Natural killer cell (primary cell): ENCODE results near the gene IPO13. TPM values are rescaled to one million over a fixed set of nuclear protein-coding genes. Genes with fewer than 3 reads are reported as not detected.

Experiments used
- ATAC-seq, 3 donors: fragments of 150-1000 bp in 2 of 3; fragments of 200-7000 bp in 1 of 3; cut with Tn5 transposase; 1 replicate in 1 of 3; 2 replicates in 2 of 3; pipeline ENCODE4 v1.10.0; 2021; ENCODE audit warnings: mild to moderate bottlenecking in 2 of 3, moderate library complexity in 2 of 3
- DNase-seq, 2 donors: peaks; one replicate each; pipeline versions ENCODE4 v3.0.0 to v3.0.0-alpha.2; 2013 to 2021; ENCODE audit warnings: mixed read lengths in 1 of 2
- H3K27ac ChIP-seq: one replicate; pipeline ENCODE4 v1.5.1; 2013; ENCODE audit warnings: mild to moderate bottlenecking, low read length
- H3K27me3 ChIP-seq: one replicate; pipeline ENCODE4 v1.6.1; 2013; ENCODE audit warnings: low read length; ENCODE audit not compliant: control insufficient read depth, insufficient read depth
- H3K36me3 ChIP-seq: one replicate; pipeline ENCODE4 v1.6.1; 2013; ENCODE audit warnings: low read length; ENCODE audit not compliant: control insufficient read depth, insufficient read depth
- H3K4me1 ChIP-seq: one replicate; pipeline ENCODE4 v1.6.1; 2013; ENCODE audit warnings: low read length; ENCODE audit not compliant: control insufficient read depth, insufficient read depth
- H3K4me3 ChIP-seq: one replicate; pipeline ENCODE4 v1.5.1; 2013; ENCODE audit warnings: low read length
- H3K9me3 ChIP-seq: one replicate; pipeline ENCODE4 v1.6.1; 2013; ENCODE audit warnings: low read length; ENCODE audit not compliant: control insufficient read depth, insufficient read depth
- H3K27ac Mint-ChIP-seq, 2 donors: one replicate each; pipeline ENCODE4 v1.8.0; 2022; ENCODE audit warnings: mild to moderate bottlenecking in 2 of 2, mixed read lengths in 2 of 2, moderate library complexity in 1 of 2
- H3K27me3 Mint-ChIP-seq, 2 donors: one replicate each; pipeline ENCODE4 v1.8.0; 2022; ENCODE audit warnings: low read depth in 2 of 2, mixed read lengths in 2 of 2
- H3K36me3 Mint-ChIP-seq: one replicate; pipeline ENCODE4 v1.8.0; 2022; ENCODE audit warnings: mixed read lengths
- H3K4me1 Mint-ChIP-seq, 2 donors: one replicate each; pipeline ENCODE4 v1.8.0; 2022; ENCODE audit warnings: mixed read lengths in 2 of 2
- H3K4me3 Mint-ChIP-seq: one replicate; pipeline ENCODE4 v1.8.0; 2022; ENCODE audit warnings: mild to moderate bottlenecking, moderate library complexity, mixed read lengths
- H3K9me3 Mint-ChIP-seq, 2 donors: one replicate each; pipeline ENCODE4 v1.8.0; 2022; ENCODE audit warnings: mixed read lengths in 2 of 2
- CTCF ChIP-seq: fragments of 200-600 bp; IDR thresholded peaks from one replicate; pipeline ENCODE4 v1.8.0; 2022; ENCODE audit warnings: antibody characterized with exemption
- WGBS: methylation state at CpG from one replicate; pipeline ENCODE4 v1.1.7; 2013; ENCODE audit warnings: missing lambda C conversion rate; ENCODE audit not compliant: insufficient coverage; 5-methylcytosine and 5-hydroxymethylcytosine counted together
- intact Hi-C: fragments of 100-400 bp; cut with micrococcal nuclease; formaldehyde crosslinking; loops from one replicate; pipeline ENCODE4 v1.14.2; 2022
- total RNA-seq, 4 donors: library from RNA; stranded (reverse); fragments of 120-200 nt in 1 of 4; gene quantifications; one replicate each; pipeline versions ENCODE4 v1.2.3 to v1.2.4, GENCODE V29; 2013 to 2022

IPO13 gene
- total RNA-seq, 3 donors from 2014 or later (not counting 1 experiment from before 2014, with no cell fraction given), result 18.1 to 22.7 (median 18.4) TPM

- peak in 1 of 2 donors; percentile 56 for DNase-seq
- peaks cover 3% of the 10 kb centered on the region for H3K36me3 ChIP-seq
- Mint-ChIP-seq H3K4me3 (no peak overlapping the region), H3K9me3 (no peaks in the 10 kb centered on the region), H3K27me3 (no peaks in the 10 kb centered on the region), H3K36me3 (no peaks in the 10 kb centered on the region), H3K27ac (no peak overlapping the region), H3K4me1 (peaks cover 24 to 25% of the 10 kb centered on the region in 2 donors)
- no peak overlapping the region for H3K27ac ChIP-seq
- H3K4me1 ChIP-seq, result peaks cover 20% of the 10 kb centered on the region
- no peak overlapping the region for H3K4me3 ChIP-seq
- 94% methylated on average over 6 of the region's 6 CpGs for WGBS
- no peaks in the 10 kb centered on the region for H3K9me3 ChIP-seq
- intact Hi-C loops, result no loop called here
- TF ChIP-seq CTCF, result no peak
- no peaks in the 10 kb centered on the region for H3K27me3 ChIP-seq
- ATAC-seq, result no peak
Measured at GRCh38 chr1:43968348-43968948, 21.7 kb downstream of the IPO13 start.

- no peaks in the 10 kb centered on the region for H3K27me3 ChIP-seq
- Mint-ChIP-seq H3K4me1 (peaks cover 34% of the 10 kb centered on the region in 2 donors), H3K27ac (peak overlapping the region; percentile 75 to 82), H3K27me3 (no peaks in the 10 kb centered on the region), H3K4me3 (peak overlapping the region; percentile 95), H3K9me3 (no peaks in the 10 kb centered on the region), H3K36me3 (no peaks in the 10 kb centered on the region)
- H3K4me1 ChIP-seq, result peaks cover 26% of the 10 kb centered on the region
- peaks cover 3% of the 10 kb centered on the region for H3K36me3 ChIP-seq
- 65% methylated on average over 7 of the region's 7 CpGs for WGBS
- no peak overlapping the region for H3K4me3 ChIP-seq
- no peak for TF ChIP-seq CTCF
- no peak for DNase-seq
- no peak overlapping the region for H3K27ac ChIP-seq
- H3K9me3 ChIP-seq, result no peaks in the 10 kb centered on the region
- intact Hi-C loops, result loop anchor here (1.0 kb wide), 1 partner anchor 23 kb away; the partner anchor contains the start of gene IPO13
- ATAC-seq, result no peak
Measured at GRCh38 chr1:43969416-43969745, 22.6 kb downstream of the IPO13 start.

DNA sequence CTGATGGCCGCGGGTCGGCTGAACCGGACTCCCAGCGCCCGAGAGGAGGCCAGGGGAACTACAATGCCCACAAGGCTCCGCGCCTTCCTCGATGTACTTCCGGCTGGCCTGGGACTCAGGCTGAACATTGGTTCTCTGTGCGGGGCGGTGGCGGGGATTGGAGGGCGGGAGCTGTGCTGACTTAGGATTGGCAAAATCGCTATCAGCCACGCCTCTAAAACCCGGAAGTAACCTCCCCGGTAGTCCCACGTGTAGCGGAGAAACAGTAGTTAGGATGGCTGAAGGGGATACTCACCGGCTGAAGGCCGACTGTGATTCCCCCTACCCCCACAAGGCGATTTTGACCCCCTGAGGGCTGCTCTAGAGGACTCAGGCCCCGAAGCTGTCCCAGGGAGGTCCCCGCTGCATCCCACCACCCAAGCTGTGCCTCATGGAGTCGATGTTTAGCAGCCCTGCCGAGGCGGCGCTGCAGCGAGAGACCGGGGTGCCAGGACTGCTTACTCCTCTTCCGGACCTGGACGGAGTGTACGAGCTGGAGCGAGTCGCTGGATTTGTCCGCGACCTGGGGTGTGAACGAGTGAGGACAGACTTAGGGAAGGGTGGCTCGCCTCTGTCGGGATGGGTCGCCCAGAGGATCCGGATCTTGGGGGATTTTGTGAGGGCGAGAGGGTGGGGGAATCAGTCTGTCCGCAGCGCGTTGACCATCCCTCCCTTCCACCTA is 23.2 kb downstream of the IPO13 start, which contains the start of gene DPH2:
DPH2 (plus strand) TSS at position 265 of the 721 bp plus-strand sequence; CDS start at position 431, 166 bp downstream.
- Mint-ChIP-seq H3K27me3 (no peaks in the 10 kb centered on the region), H3K36me3 (no peaks in the 10 kb centered on the region), H3K27ac (peak within 1 kb of the TSS; percentile 75 to 82), H3K4me1 (peaks cover 36 to 37% of the 10 kb centered on the region in 2 donors), H3K9me3 (no peaks in the 10 kb centered on the region), H3K4me3 (peak within 1 kb of the TSS; percentile 95)
- peaks cover 3% of the 10 kb centered on the region for H3K36me3 ChIP-seq
- DNase-seq, result peak; percentile 84 to 97
- WGBS, result under 1% methylated on average over 39 of the region's 47 CpGs
- intact Hi-C loops, result loop anchor here (1.0 kb wide), 1 partner anchor 24 kb away; the partner anchor contains the start of gene IPO13
- no peaks in the 10 kb centered on the region for H3K27me3 ChIP-seq
- ATAC-seq, result peak; percentile 88 to 95 (median 90)
- no peaks in the 10 kb centered on the region for H3K9me3 ChIP-seq
- H3K4me1 ChIP-seq, result peaks cover 28% of the 10 kb centered on the region
- peak within 1 kb of the TSS; percentile 61 for H3K4me3 ChIP-seq
- no peak within 1 kb of the TSS for H3K27ac ChIP-seq
- TF ChIP-seq CTCF, result no peak
